HepG2 (cell line): ENCODE data around the gene SDC4. TPM values are rescaled to one million over a fixed set of nuclear protein-coding genes. Genes with fewer than 3 reads are reported as not detected.

Source experiments
- ATAD3A ChIP-seq: sonication (generic); formaldehyde crosslinking; IDR thresholded peaks from 2 replicates; pipeline ENCODE4 v1.4.0; 2020; ENCODE audit warnings: missing genetic modification reagents
- ELK4 ChIP-seq: sonication (generic); formaldehyde crosslinking; IDR thresholded peaks from 2 replicates; pipeline ENCODE4 v1.9.0; 2021; ENCODE audit warnings: missing genetic modification reagents, borderline replicate concordance
- FOXK2 ChIP-seq: fragments of 450-650 bp; IDR thresholded peaks from 2 replicates; pipeline ENCODE4 v1.6.1; 2016
- IRF2 ChIP-seq: IDR thresholded peaks from 2 replicates; pipeline ENCODE4 v1.6.1; 2018; ENCODE audit warnings: missing genetic modification reagents, missing compliant biosample characterization
- JUNB ChIP-seq: sonication (generic); formaldehyde crosslinking; IDR thresholded peaks from 2 replicates; pipeline ENCODE4 v1.8.0; 2022; ENCODE audit warnings: missing genetic modification reagents, mild to moderate bottlenecking, borderline replicate concordance
- KDM2A ChIP-seq: sonication (generic); formaldehyde crosslinking; IDR thresholded peaks from 2 replicates; pipeline ENCODE4 v1.4.0; 2020; ENCODE audit warnings: low read depth, missing genetic modification reagents, borderline replicate concordance
- KLF16 ChIP-seq, 2 experiments: sonication (generic) in 1 of 2; formaldehyde crosslinking in 1 of 2; IDR thresholded peaks; 2 replicates each; pipeline versions ENCODE4 v1.6.1 to v1.8.0; 2016 to 2023; ENCODE audit warnings: missing genetic modification reagents in 2 of 2, missing compliant biosample characterization in 1 of 2
- MLLT10 ChIP-seq: sonication (generic); formaldehyde crosslinking; IDR thresholded peaks from 2 replicates; pipeline ENCODE4 v1.4.0; 2020; ENCODE audit warnings: missing genetic modification reagents
- PHF8 ChIP-seq: sonication (generic); formaldehyde crosslinking; IDR thresholded peaks from 2 replicates; pipeline ENCODE4 v1.5.0; 2020; ENCODE audit warnings: missing genetic modification reagents
- POLR2AphosphoS5 ChIP-seq: IDR thresholded peaks from 2 replicates; pipeline ENCODE4 v1.6.1; 2012; ENCODE audit warnings: low read depth, low read length
- SIX1 ChIP-seq: sonication (generic); formaldehyde crosslinking; IDR thresholded peaks from 2 replicates; pipeline ENCODE4 v1.4.0; 2020; ENCODE audit warnings: missing genetic modification reagents, borderline replicate concordance
- SMARCC2 ChIP-seq: fragments of 450-650 bp; IDR thresholded peaks from 2 replicates; pipeline ENCODE4 v1.6.1; 2017; ENCODE audit warnings: antibody characterized with exemption, mild to moderate bottlenecking
- TBL1XR1 ChIP-seq: fragments of 150-350 bp; IDR thresholded peaks from 2 replicates; pipeline ENCODE4 v1.6.1; 2014; ENCODE audit warnings: borderline replicate concordance, low read length; ENCODE audit not compliant: partially characterized antibody
- TCF12 ChIP-seq, 2 experiments: fragments of 450-650 bp in 1 of 2; sonication (generic) in 1 of 2; formaldehyde crosslinking in 1 of 2; IDR thresholded peaks; 2 replicates each; pipeline versions ENCODE4 v1.6.1 to v1.8.0; 2017 to 2022; ENCODE audit warnings: antibody characterized with exemption in 1 of 2, mild to moderate bottlenecking in 1 of 2, missing genetic modification reagents in 1 of 2, moderate library complexity in 1 of 2
- ZFP36L2 ChIP-seq: sonication (generic); formaldehyde crosslinking; IDR thresholded peaks from 2 replicates; pipeline ENCODE4 v1.4.0; 2020; ENCODE audit warnings: missing genetic modification reagents
- ZIK1 ChIP-seq: sonication (generic); formaldehyde crosslinking; IDR thresholded peaks from 2 replicates; pipeline ENCODE4 v1.5.0; 2020; ENCODE audit warnings: mild to moderate bottlenecking, low read depth, missing genetic modification reagents, borderline replicate concordance
- ZMYM3 ChIP-seq: sonication (generic); formaldehyde crosslinking; IDR thresholded peaks from 2 replicates; pipeline ENCODE4 v1.5.1; 2020; ENCODE audit warnings: mild to moderate bottlenecking, missing genetic modification reagents
- ZNF3 ChIP-seq: IDR thresholded peaks from 2 replicates; pipeline ENCODE4 v1.7.0; 2017; ENCODE audit warnings: inconsistent platforms
- ZNF329 ChIP-seq: sonication (generic); formaldehyde crosslinking; IDR thresholded peaks from 2 replicates; pipeline ENCODE4 v1.9.0; 2021; ENCODE audit warnings: low read depth, mild to moderate bottlenecking, missing genetic modification reagents
- ZNF354B ChIP-seq: sonication (generic); formaldehyde crosslinking; IDR thresholded peaks from 2 replicates; pipeline ENCODE4 v1.8.0; 2022; ENCODE audit warnings: mild to moderate bottlenecking, missing genetic modification reagents
- ZNF501 ChIP-seq: sonication (generic); formaldehyde crosslinking; IDR thresholded peaks from 2 replicates; pipeline ENCODE4 v1.5.1; 2020; ENCODE audit warnings: mild to moderate bottlenecking, moderate library complexity, missing genetic modification reagents
- ZNF510 ChIP-seq: sonication (generic); formaldehyde crosslinking; IDR thresholded peaks from 2 replicates; pipeline ENCODE4 v1.4.0; 2020; ENCODE audit warnings: low read depth, mild to moderate bottlenecking, missing genetic modification reagents
- ZNF552 ChIP-seq: sonication (generic); formaldehyde crosslinking; IDR thresholded peaks from 2 replicates; pipeline ENCODE4 v1.9.0; 2022; ENCODE audit warnings: missing genetic modification reagents, mild to moderate bottlenecking, borderline replicate concordance
- ZNF558 ChIP-seq: sonication (generic); formaldehyde crosslinking; IDR thresholded peaks from 2 replicates; pipeline ENCODE4 v1.9.0; 2022; ENCODE audit warnings: mild to moderate bottlenecking, missing genetic modification reagents, borderline replicate concordance
- ZNF629 ChIP-seq: sonication (generic); formaldehyde crosslinking; conservative IDR thresholded peaks from 2 replicates; pipeline ENCODE4 v1.5.0; 2020; ENCODE audit warnings: missing genetic modification reagents
- ZNF674 ChIP-seq: sonication (generic); formaldehyde crosslinking; IDR thresholded peaks from 2 replicates; pipeline ENCODE4 v1.5.0; 2020; ENCODE audit warnings: low read depth, mild to moderate bottlenecking, missing genetic modification reagents
- ZSCAN12 ChIP-seq: sonication (generic); formaldehyde crosslinking; IDR thresholded peaks from 2 replicates; pipeline ENCODE4 v1.9.0; 2021; ENCODE audit warnings: mild to moderate bottlenecking, missing genetic modification reagents
- polyA plus RNA-seq, 8 experiments: library from polyadenylated mRNA; depleted of rRNA in 3 of 8; stranded (reverse) in 7 of 8; unstranded in 1 of 8; fragments of >200 nt; fragmentation: Illumina TruSeq in 4 of 8; extraction: Trizol in 4 of 8; gene quantifications; 2 replicates each; pipeline versions ENCODE4 v1.2.1 to v1.2.3, GENCODE V29; 2011 to 2016; ENCODE audit warnings: low read depth in 4 of 8, missing spikeins in 1 of 8, mixed read lengths in 1 of 8; ENCODE audit not compliant: insufficient read depth in 1 of 8
- total RNA-seq, 5 experiments: library from RNA; depleted of rRNA; stranded (reverse); fragments of >200 nt; fragmentation: Illumina TruSeq; extraction: Trizol; gene quantifications; 2 replicates each; pipeline ENCODE4 v1.2.3, GENCODE V29; 2016; ENCODE audit warnings: low read depth in 1 of 5
- TF ChIP-seq, protein P1 (sequence below): sonication (generic); formaldehyde crosslinking; IDR thresholded peaks from 2 replicates; pipeline ENCODE4 v1.8.0; 2022; ENCODE audit warnings: mild to moderate bottlenecking, missing genetic modification reagents; ENCODE audit not compliant: insufficient replicate concordance
- TF ChIP-seq, protein P2 (sequence below): IDR thresholded peaks from 2 replicates; pipeline ENCODE4 v1.6.1; 2016; ENCODE audit warnings: missing genetic modification reagents, missing compliant biosample characterization

Gene SDC4
- total and polyA plus RNA-seq, 2 of the 13 experiments (the other 11 are each of a cell fraction or from before 2014, with no cell fraction given): 49.0 to 65.1 TPM

GRCh38 chr20:45358282-45359068, 10.3 kb upstream of the SDC4 start (continued):
- TF ChIP-seq, protein P1, sequence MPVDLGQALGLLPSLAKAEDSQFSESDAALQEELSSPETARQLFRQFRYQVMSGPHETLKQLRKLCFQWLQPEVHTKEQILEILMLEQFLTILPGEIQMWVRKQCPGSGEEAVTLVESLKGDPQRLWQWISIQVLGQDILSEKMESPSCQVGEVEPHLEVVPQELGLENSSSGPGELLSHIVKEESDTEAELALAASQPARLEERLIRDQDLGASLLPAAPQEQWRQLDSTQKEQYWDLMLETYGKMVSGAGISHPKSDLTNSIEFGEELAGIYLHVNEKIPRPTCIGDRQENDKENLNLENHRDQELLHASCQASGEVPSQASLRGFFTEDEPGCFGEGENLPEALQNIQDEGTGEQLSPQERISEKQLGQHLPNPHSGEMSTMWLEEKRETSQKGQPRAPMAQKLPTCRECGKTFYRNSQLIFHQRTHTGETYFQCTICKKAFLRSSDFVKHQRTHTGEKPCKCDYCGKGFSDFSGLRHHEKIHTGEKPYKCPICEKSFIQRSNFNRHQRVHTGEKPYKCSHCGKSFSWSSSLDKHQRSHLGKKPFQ (CRISPR knock-in tag): no peak
- TF ChIP-seq ZNF558: no peak; the same call in 1 of the 2 replicates
- no peak for TF ChIP-seq TBL1XR1
- TF ChIP-seq KLF16 (CRISPR knock-in tag; IDR thresholded peaks at IDR 0.05): no peak
- 0 out of 2 replicates have a peak, but pooled peaks have one; percentile 27 for TF ChIP-seq ZNF3 (CRISPR knock-in tag)
- TF ChIP-seq TCF12 (IDR thresholded peaks at IDR 0.05): no peak
- TF ChIP-seq TCF12 (CRISPR knock-in tag; IDR thresholded peaks at IDR 0.05): no peak
- no peak for TF ChIP-seq SIX1 (CRISPR knock-in tag)
- TF ChIP-seq SMARCC2: no peak
- TF ChIP-seq MLLT10 (CRISPR knock-in tag): no peak
- no peak for TF ChIP-seq ZNF501 (CRISPR knock-in tag)
- TF ChIP-seq ZMYM3 (CRISPR knock-in tag): peak; percentile 98
- TF ChIP-seq ZNF629 (CRISPR knock-in tag): no peak
- TF ChIP-seq KDM2A (CRISPR knock-in tag): no peak
- TF ChIP-seq ZSCAN12 (CRISPR knock-in tag): no peak
- no peak for TF ChIP-seq ATAD3A (CRISPR knock-in tag)
- no peak for TF ChIP-seq ELK4 (CRISPR knock-in tag)
- no peak; the same call in 1 of the 2 replicates for TF ChIP-seq ZNF329 (CRISPR knock-in tag)
- TF ChIP-seq POLR2AphosphoS5: no peak
- 0 out of 2 replicates have a peak, but pooled peaks have one; percentile 47 for TF ChIP-seq ZNF510 (CRISPR knock-in tag)
- TF ChIP-seq, protein P2, sequence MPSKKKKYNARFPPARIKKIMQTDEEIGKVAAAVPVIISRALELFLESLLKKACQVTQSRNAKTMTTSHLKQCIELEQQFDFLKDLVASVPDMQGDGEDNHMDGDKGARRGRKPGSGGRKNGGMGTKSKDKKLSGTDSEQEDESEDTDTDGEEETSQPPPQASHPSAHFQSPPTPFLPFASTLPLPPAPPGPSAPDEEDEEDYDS (CRISPR knock-in tag): 0 out of 2 replicates have a peak, but pooled peaks have one; percentile 36
- no peak for TF ChIP-seq ZNF552 (CRISPR knock-in tag)
- TF ChIP-seq PHF8 (CRISPR knock-in tag): no peak
- TF ChIP-seq ZNF674 (CRISPR knock-in tag): no peak
- TF ChIP-seq ZIK1: no peak
- no peak for TF ChIP-seq ZNF354B (CRISPR knock-in tag)
- no peak for TF ChIP-seq ZFP36L2 (CRISPR knock-in tag)
- TF ChIP-seq IRF2 (CRISPR knock-in tag): peak; percentile 13; the same call in 1 of the 2 replicates
- TF ChIP-seq JUNB (CRISPR knock-in tag): no peak
- TF ChIP-seq FOXK2: no peak
